NCI-H510A treated with DMSO at 0.1 percent for 48 hours (cell line): ENCODE results near the gene RBM12.

Experiments used
- DNase-seq: peaks from one replicate; lab custom pipeline; 2025; lab: John Stamatoyannopoulos, UW

RBM12 gene

GRCh38 chr20:35620818-35621559 is 43.7 kb downstream of the RBM12 start:
- DNase-seq, result no peak

- DNase-seq, result peak; percentile 95
Measured at GRCh38 chr20:35619196-35620095, 45.3 kb downstream of the RBM12 start.

- DNase-seq, result peak; percentile 14
Measured at GRCh38 chr20:35618263-35619131, 46.2 kb downstream of the RBM12 start.

DNA sequence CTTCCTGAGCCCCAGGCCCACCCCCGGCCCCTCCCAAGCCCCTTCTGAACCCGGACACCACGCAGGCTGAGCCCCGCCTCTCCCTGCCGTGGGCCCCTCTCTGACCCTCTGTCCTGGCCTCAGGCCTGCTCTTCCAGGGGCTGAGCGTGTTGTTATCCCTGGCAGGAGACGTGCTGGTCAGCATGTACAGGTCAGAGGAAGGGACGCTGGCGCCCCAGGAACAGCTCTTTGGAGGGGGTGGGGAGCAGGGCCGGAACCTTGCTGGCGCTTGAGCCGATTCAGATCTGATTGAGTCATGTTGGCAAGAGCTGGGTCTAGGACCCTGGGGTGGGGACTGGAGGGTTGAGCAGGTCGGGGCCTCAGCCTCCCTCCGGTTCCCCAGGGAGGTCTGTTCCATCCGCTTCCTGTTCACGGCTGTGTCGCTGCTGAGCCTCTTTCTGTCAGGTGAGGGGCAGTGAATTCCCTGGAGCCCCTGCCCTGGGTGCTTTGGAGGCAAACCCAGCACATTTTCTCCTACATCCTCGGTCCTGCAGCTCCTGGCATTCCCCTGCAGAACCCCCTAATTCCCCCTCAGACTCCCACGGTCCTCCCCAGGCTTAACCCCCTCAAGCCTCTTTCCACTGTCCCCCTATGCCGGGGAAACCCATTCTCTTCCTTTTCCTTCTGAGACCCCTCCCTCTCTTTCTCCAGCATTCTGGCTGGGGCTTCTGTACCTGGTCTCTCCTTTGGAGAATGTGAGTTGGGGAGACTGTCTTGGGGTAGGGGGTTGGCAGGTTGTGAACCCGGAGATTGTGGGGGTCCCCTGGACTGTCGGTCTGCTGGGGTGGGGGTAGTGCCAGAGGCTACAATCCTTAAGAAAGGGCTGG is 47.1 kb downstream of the RBM12 start:
- DNase-seq, result peak; percentile 58

GRCh38 chr20:35616465-35617396 is 48.0 kb downstream of the RBM12 start:
- DNase-seq, result no peak

- DNase-seq, result peak; percentile 83
Measured at GRCh38 chr20:35615667-35616464, 48.8 kb downstream of the RBM12 start, which contains the start of gene SPAG4. Gene SPAG4, plus strand, starts transcription at chr20:35615829. Its CDS starts 175 bp downstream, at chr20:35616004.

DNA sequence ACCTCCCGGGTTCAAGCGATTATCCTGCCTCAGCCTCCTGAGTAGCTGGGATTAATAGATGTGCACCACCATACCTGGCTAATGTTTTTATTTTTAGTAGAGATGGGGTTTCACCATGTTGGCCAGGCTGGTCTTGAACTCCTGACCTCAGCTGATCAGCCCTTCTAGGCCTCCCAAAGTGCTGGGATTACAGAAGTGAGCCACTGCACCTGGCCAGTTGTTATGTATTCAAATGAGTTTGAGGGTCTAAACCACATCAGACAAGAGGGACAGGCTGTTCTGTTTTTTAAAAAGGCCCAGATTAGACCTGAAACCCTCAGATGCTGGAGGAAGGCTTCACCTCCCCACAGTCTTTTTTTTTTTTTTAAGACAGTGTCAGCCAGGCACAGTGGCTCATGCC is 53.2 kb downstream of the RBM12 start:
- DNase-seq, result no peak

DNA sequence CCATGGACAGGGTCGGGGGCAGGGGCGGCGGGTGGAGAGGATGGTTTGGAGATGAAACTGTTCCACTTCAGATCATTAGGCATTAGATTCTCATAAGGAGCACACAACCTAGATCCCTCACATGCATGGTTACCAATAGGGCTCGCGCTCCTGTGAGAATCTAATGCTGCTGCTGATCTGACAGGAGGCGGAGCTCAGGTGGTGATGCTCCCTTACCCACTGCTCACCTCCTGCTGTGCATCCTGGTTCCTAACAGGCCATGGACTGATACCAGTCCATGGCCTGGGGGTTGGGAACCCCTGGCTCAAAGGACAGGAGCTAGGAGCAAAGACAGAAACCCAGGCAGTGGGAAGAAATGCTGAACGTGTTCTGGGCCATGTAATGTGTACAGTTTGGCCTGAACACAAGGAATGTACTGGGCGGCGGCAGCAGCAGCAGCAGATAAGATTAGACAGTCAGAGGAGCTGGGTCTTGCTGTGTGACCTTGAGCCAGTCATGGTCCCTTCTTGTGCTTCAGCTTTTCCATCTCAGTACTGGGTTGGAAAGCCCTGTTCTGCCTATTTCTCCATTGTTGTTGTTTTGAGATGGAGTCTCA is 53.8 kb downstream of the RBM12 start:
- DNase-seq, result no peak

- no peak for DNase-seq
Measured at GRCh38 chr20:35607003-35607735, 57.5 kb downstream of the RBM12 start.

GRCh38 chr20:35606127-35606526 is 58.6 kb downstream of the RBM12 start:
- DNase-seq, result no peak

DNA sequence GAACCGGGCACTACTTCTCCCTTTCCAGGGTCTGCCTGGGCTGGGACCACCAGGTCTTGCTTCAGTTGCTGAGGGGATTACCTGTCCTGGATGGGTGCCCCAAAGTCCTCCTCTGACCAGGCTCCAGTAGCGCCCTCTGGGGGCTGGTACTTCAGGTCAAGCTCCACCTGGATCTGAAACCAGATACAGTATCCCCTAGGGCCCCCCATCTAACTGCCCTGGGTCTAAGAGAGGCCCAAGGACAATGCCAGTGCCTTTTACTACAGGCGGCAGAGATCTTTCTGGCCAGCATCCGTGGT is 60.3 kb downstream of the RBM12 start:
- DNase-seq, result no peak

GRCh38 chr20:35603695-35604448 is 60.8 kb downstream of the RBM12 start:
- no peak for DNase-seq

DNA sequence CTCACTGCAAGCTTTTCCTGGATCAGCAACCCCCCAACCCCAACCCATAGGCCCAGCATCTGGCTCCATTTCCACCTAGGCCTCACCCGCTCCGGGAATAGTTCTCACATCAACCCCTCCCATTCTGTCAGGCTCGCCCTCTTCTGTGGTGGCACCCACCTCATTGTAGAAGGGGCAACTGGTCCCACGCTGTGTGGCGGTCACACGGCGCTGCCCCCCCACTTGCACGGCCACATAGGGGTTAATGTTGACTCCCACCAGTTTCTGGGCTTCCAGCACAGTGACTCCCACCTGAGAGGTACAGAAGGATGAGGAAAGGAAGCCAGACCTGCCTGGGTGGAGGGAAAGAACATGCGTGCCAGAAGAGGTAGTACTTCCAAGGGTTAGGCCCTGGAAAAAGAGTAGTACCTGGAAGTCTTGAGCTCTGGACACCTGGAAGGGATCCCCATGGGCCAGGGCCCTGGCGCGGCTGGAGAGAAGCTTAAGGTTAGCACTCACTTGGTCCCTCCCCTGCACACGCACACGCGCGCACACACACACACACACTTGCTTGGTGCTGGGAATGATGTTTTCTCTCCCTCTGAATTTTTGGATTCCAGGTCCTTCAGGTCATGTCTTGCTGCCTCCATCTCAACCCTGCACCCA is 61.7 kb downstream of the RBM12 start:
- no peak for DNase-seq

DNA sequence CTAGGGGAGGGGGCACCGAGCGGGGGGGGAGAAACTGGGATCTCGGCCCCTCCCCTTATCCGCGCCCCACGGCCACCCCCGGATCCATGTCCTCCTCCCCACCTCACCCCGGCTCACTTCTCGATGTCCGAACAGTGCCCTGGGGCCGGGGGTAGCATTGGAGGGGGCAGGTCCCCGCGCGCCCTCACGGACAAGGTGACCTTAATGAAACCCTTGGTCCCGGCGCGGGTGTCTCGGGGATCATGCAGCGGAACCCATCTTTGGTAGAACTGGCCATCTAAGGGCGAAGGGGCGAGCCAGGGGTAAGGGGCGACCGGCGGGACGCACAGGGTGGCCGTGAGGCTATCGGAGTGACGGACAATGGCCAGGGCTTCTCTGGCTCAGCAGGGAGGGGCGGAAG is 62.7 kb downstream of the RBM12 start:
- no peak for DNase-seq

- peak; percentile 34 for DNase-seq
Measured at GRCh38 chr20:35600993-35601973, 63.4 kb downstream of the RBM12 start.
